ENCODE data around the gene BCAT1.

Gene BCAT1

DNA sequence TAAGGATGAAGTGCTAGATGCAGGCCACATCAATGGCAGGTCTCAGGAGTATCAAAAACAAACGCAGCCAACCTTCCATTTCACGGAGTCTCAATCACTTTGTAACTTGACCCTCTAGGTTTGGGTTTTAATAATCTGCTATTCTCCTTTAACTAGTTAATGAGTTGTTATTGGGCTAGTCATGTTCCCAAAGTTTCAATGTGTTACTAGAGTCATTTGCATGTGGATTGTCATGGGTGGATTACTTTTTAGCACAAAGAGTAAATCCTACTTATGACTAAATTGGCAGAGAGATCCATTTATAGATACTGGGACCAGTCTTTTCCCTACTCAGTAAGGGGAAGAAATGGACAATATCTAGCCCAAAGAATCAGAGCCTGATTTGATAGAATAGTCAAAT lies 151.0 kb downstream of the BCAT1 start:
- Histone ChIP-seq H3K27ac (ENCODE audit: low read depth, low read length) (no peak overlapping the region), H3F3A (ENCODE audit: insufficient read depth) (no peaks in the 10 kb centered on the region), H4K20me1 (ENCODE audit: low read depth, low read length) (no peaks in the 10 kb centered on the region), H3K4me3 (ENCODE audit: insufficient read depth, low read length, poor library complexity, severe bottlenecking) (no peak overlapping the region), H3K9me3 (ENCODE audit: insufficient read depth, low read length) (peaks cover 5% of the 10 kb centered on the region; the same call in 1 of the 2 replicates), H3K27me3 (ENCODE audit: low read length) (no peaks in the 10 kb centered on the region), H3K4me2 (ENCODE audit: low read depth, low read length, poor library complexity, severe bottlenecking) (no peak overlapping the region), H3K9ac (ENCODE audit: low read length) (no peak overlapping the region), H3K79me2 (ENCODE audit: insufficient read depth, low read length) (no peaks in the 10 kb centered on the region), H3K36me3 (ENCODE audit: low read length) (no peaks in the 10 kb centered on the region), H3K9me2 (replicated peaks; ENCODE audit: insufficient read depth, low read length) (no peaks in the 10 kb centered on the region), H2AFZ (ENCODE audit: low read depth, low read length, severe bottlenecking) (no peak overlapping the region)
- TF ChIP-seq CTCF (IDR thresholded peaks at IDR 0.05; ENCODE audit: insufficient read depth, low read length, poor library complexity, severe bottlenecking), result no peak
- TF ChIP-seq EZH2phosphoT487 (conservative IDR thresholded peaks at IDR 0.05; ENCODE audit: low read length), result no peak

- no peak overlapping the region for H2AFZ ChIP-seq (ENCODE audit: low read depth, low read length, severe bottlenecking)
- no peak for TF ChIP-seq EZH2phosphoT487 (conservative IDR thresholded peaks at IDR 0.05; ENCODE audit: low read length)
- no peak for TF ChIP-seq CTCF (IDR thresholded peaks at IDR 0.05; ENCODE audit: insufficient read depth, low read length, poor library complexity, severe bottlenecking)
- no peaks in the 10 kb centered on the region for H3K9me3 ChIP-seq (ENCODE audit: insufficient read depth, low read length)
- H3K27ac ChIP-seq (ENCODE audit: low read depth, low read length), result no peak overlapping the region
- no peak overlapping the region for H3K4me2 ChIP-seq (ENCODE audit: low read depth, low read length, poor library complexity, severe bottlenecking)
- no peaks in the 10 kb centered on the region for H3K36me3 ChIP-seq (ENCODE audit: low read length)
- H3K9ac ChIP-seq (ENCODE audit: low read length), result no peak overlapping the region
- H3K4me3 ChIP-seq (ENCODE audit: insufficient read depth, low read length, poor library complexity, severe bottlenecking), result no peak overlapping the region
- no peaks in the 10 kb centered on the region for H3K9me2 ChIP-seq (replicated peaks; ENCODE audit: insufficient read depth, low read length)
- no peaks in the 10 kb centered on the region for H4K20me1 ChIP-seq (ENCODE audit: low read depth, low read length)
- no peaks in the 10 kb centered on the region for H3K27me3 ChIP-seq (ENCODE audit: low read length)
- no peaks in the 10 kb centered on the region for H3K79me2 ChIP-seq (ENCODE audit: insufficient read depth, low read length)
- H3F3A ChIP-seq (ENCODE audit: insufficient read depth), result no peaks in the 10 kb centered on the region
Observed at GRCh38 chr12:24796876-24797275, 152.0 kb downstream of the BCAT1 start.

DNA sequence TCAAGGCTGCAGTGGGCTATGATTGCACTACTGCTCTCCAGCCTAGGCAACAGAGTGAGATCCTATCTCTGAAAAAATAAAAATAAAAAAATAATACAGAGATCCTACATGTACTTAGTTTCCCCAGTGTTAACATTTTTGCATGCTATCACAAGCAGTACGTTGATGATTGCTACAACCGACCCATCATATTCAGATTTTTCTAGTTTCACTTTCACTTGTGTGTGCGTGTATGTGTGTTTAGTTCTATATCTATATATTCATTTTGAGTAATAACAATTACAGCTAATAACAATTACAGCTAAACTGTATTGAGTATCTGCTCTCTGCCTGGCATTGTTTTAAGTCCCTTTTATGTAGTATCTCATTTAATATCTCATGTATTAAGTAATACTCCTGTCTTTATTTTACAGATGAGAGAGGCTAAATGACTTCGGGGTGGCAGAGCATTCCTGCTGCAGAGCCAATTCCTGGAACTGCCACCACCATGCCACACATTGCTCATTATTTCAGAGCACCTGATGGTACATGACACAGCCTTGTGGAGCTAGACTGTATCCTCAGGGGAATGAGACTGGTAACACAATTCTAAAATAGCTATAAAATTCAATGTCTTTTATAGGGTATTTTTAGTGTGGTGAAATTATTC lies 153.1 kb downstream of the BCAT1 start:
- H3K4me3 ChIP-seq (ENCODE audit: insufficient read depth, low read length, poor library complexity, severe bottlenecking), result no peak overlapping the region
- no peaks in the 10 kb centered on the region for H3K9me3 ChIP-seq (ENCODE audit: insufficient read depth, low read length)
- no peak overlapping the region for H3K9ac ChIP-seq (ENCODE audit: low read length)
- no peaks in the 10 kb centered on the region for H3K27me3 ChIP-seq (ENCODE audit: low read length)
- peak overlapping the region; percentile 20 for H3K4me2 ChIP-seq (ENCODE audit: low read depth, low read length, poor library complexity, severe bottlenecking)
- no peak overlapping the region for H2AFZ ChIP-seq (ENCODE audit: low read depth, low read length, severe bottlenecking)
- TF ChIP-seq EZH2phosphoT487 (conservative IDR thresholded peaks at IDR 0.05; ENCODE audit: low read length) (no peak), CTCF (IDR thresholded peaks at IDR 0.05; ENCODE audit: insufficient read depth, low read length, poor library complexity, severe bottlenecking) (no peak)
- H3K36me3 ChIP-seq (ENCODE audit: low read length), result no peaks in the 10 kb centered on the region
- H3F3A ChIP-seq (ENCODE audit: insufficient read depth), result no peaks in the 10 kb centered on the region
- no peak overlapping the region for H3K27ac ChIP-seq (ENCODE audit: low read depth, low read length)
- no peaks in the 10 kb centered on the region for H4K20me1 ChIP-seq (ENCODE audit: low read depth, low read length)
- H3K79me2 ChIP-seq (ENCODE audit: insufficient read depth, low read length), result no peaks in the 10 kb centered on the region
- H3K9me2 ChIP-seq (replicated peaks; ENCODE audit: insufficient read depth, low read length), result no peaks in the 10 kb centered on the region

Data from SU-DHL-6 (cell line).